ENCODE data around the gene CNFN.

DNA sequence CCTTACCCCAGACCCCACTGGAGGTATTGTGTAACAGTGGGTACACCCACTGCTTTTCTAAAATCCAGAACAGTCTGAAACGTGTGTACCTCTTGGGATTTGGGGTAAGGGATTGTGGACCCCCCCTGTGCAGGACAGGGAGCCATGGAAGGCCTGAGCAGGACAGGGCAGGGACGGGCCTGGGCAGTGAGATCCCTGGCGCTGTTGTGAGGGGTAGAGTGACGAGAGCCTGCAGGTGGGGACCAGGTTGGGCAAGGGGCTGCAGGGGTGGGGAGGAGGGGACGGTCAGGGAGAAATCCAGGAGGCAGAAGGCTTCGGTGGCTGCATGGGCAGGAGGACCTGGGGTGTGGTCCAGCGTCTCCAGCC lies 28.6 kb downstream of the CNFN start:
- TF ChIP-seq CTCF (IDR thresholded peaks at IDR 0.05) (no peak), POLR2AphosphoS5 (IDR thresholded peaks at IDR 0.05) (no peak)

All from transverse colon (tissue), 4 donors.